T-helper 22 cell (primary cell): ENCODE results near the gene FBXW5.

Source experiments
- DNase-seq: peaks from one replicate; pipeline ENCODE4 v3.0.0-alpha.2; 2020; ENCODE audit warnings: low read depth

Gene FBXW5

GRCh38 chr9:136977649-136978072 lies 33.1 kb upstream of the FBXW5 start:
- no peak for DNase-seq

GRCh38 chr9:136977223-136977622 lies 32.7 kb upstream of the FBXW5 start, which contains the start of gene PTGDS:
TSS of gene PTGDS (plus strand) at chr9:136977504. CDS start at chr9:136977579, 75 bp downstream.
- no peak for DNase-seq

GRCh38 chr9:136975644-136976043 lies 31.1 kb upstream of the FBXW5 start:
- DNase-seq = no peak

GRCh38 chr9:136974817-136975535 lies 30.4 kb upstream of the FBXW5 start:
- DNase-seq = no peak

GRCh38 chr9:136973618-136974617 lies 29.4 kb upstream of the FBXW5 start:
- no peak for DNase-seq

GRCh38 chr9:136972743-136973142 lies 28.2 kb upstream of the FBXW5 start:
- DNase-seq = no peak

GRCh38 chr9:136972335-136972734 lies 27.8 kb upstream of the FBXW5 start:
- DNase-seq = no peak

- DNase-seq = no peak
Observed at GRCh38 chr9:136971746-136972145, 27.2 kb upstream of the FBXW5 start.

- DNase-seq = no peak
Observed at GRCh38 chr9:136970361-136970760, 25.8 kb upstream of the FBXW5 start.

GRCh38 chr9:136969774-136970173 lies 25.2 kb upstream of the FBXW5 start:
- DNase-seq = no peak

GRCh38 chr9:136969150-136969549 lies 24.6 kb upstream of the FBXW5 start:
- no peak for DNase-seq

- no peak for DNase-seq
Observed at GRCh38 chr9:136968333-136969127, 24.0 kb upstream of the FBXW5 start.

- DNase-seq = no peak
Observed at GRCh38 chr9:136965771-136966484, 21.4 kb upstream of the FBXW5 start.

- no peak for DNase-seq
Observed at GRCh38 chr9:136964833-136965422, 20.4 kb upstream of the FBXW5 start.

- DNase-seq = no peak
Observed at GRCh38 chr9:136964171-136964689, 19.7 kb upstream of the FBXW5 start.

- DNase-seq = no peak
Observed at GRCh38 chr9:136963751-136964150, 19.2 kb upstream of the FBXW5 start.

GRCh38 chr9:136963341-136963740 lies 18.8 kb upstream of the FBXW5 start:
- no peak for DNase-seq

GRCh38 chr9:136962701-136963248 lies 18.2 kb upstream of the FBXW5 start:
- DNase-seq = no peak

- no peak for DNase-seq
Observed at GRCh38 chr9:136962163-136962562, 17.6 kb upstream of the FBXW5 start.

GRCh38 chr9:136961279-136962065 lies 16.9 kb upstream of the FBXW5 start:
- DNase-seq = no peak
